WTC11 (cell line): ENCODE data around the gene NPFFR2. TPM values are rescaled to one million over a fixed set of nuclear protein-coding genes. Genes with fewer than 3 reads are reported as not detected.

Experiments
- ATAC-seq: fragments of 200-7000 bp; cut with Tn5 transposase; 2 replicates; pipeline ENCODE4 v1.10.0; 2021; ENCODE audit warnings: mild to moderate bottlenecking, moderate library complexity
- CTCF ChIA-PET: fragments of 300-600 bp; sonication (Branson Sonifier 250); formaldehyde crosslinking; loops from one replicate; lab custom pipeline; 2021; ENCODE audit warnings: antibody characterized with exemption; lab: Charles Lee
- POLR2A ChIA-PET: fragments of 350-600 bp; sonication (Branson Sonifier 250); formaldehyde crosslinking; loops from one replicate; lab custom pipeline; 2021; ENCODE audit warnings: antibody characterized with exemption; lab: Charles Lee
- DNase-seq: peaks from one replicate; pipeline ENCODE4 v3.0.0; 2021; ENCODE audit warnings: low spot score
- H3K27ac Mint-ChIP-seq: 2 replicates; pipeline ENCODE4 v1.8.0; 2021; ENCODE audit warnings: mixed read lengths
- H3K27me3 Mint-ChIP-seq: 2 replicates; pipeline ENCODE4 v1.8.0; 2021; ENCODE audit warnings: low read depth, mild to moderate bottlenecking, moderate library complexity, mixed read lengths
- H3K36me3 Mint-ChIP-seq: 2 replicates; pipeline ENCODE4 v1.8.0; 2021; ENCODE audit warnings: mixed read lengths
- H3K4me1 Mint-ChIP-seq: 2 replicates; pipeline ENCODE4 v1.8.0; 2022; ENCODE audit warnings: mixed read lengths
- H3K4me3 Mint-ChIP-seq: 2 replicates; pipeline ENCODE4 v1.8.0; 2021; ENCODE audit warnings: mild to moderate bottlenecking, moderate library complexity, mixed read lengths
- H3K9me3 Mint-ChIP-seq: 2 replicates; pipeline ENCODE4 v1.8.0; 2021; ENCODE audit warnings: mixed read lengths
- MLX ChIP-seq: sonication (generic); formaldehyde crosslinking; IDR thresholded peaks from 2 replicates; pipeline ENCODE4 v1.8.1; 2023; ENCODE audit warnings: mild to moderate bottlenecking, missing genetic modification reagents, moderate library complexity
- PRRX2 ChIP-seq: fragments of 250-450 bp; sonication (Bioruptor Pico); IDR thresholded peaks from 2 replicates; pipeline ENCODE4 v1.8.0; 2021; ENCODE audit warnings: mild to moderate bottlenecking
- total RNA-seq: library from RNA; stranded (reverse); gene quantifications from 3 replicates; pipeline ENCODE4 v1.2.3, GENCODE V29; 2021
- TF ChIP-seq, protein P1 (sequence below): fragments of 250-450 bp; sonication (Bioruptor Pico); IDR thresholded peaks from 2 replicates; pipeline ENCODE4 v1.9.0; 2021; ENCODE audit warnings: mild to moderate bottlenecking
- TF ChIP-seq, protein P2 (sequence below): fragments of 250-450 bp; sonication (Bioruptor Pico); conservative IDR thresholded peaks from 2 replicates; pipeline ENCODE4 v1.9.0; 2021; ENCODE audit warnings: mild to moderate bottlenecking
- TF ChIP-seq, protein P3 (sequence below): sonication (generic); formaldehyde crosslinking; IDR thresholded peaks from 2 replicates; pipeline ENCODE4 v1.8.1; 2022; ENCODE audit warnings: mild to moderate bottlenecking, moderate library complexity, missing genetic modification reagents

The NPFFR2 gene
- total RNA-seq, 1 experiment from 2014 or later: 3.0 TPM

DNA sequence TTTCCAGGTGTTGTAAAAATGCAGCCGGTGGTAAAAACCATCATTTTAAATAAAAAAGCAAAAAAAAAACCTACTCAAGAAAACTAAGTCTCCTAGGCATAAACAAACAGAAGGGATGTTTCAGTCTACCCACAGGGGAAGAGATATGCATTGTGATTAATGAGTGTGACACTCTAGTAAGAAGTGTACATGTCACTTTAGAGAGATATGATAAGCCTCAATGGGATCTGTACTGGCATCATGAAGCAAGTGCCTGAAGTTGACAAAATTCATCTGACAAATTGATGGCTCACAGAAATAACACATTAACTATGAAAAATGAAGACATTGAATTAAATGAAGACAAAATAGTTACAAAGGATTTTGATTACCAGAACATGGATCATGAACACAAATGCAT lies 162.7 kb downstream of the NPFFR2 start:
- ChIA-PET CTCF (no interaction called here), POLR2A (no interaction called here)
- Mint-ChIP-seq H3K4me3 (no peak overlapping the region), H3K27me3 (no peaks in the 10 kb centered on the region), H3K9me3 (peaks cover 32% of the 10 kb centered on the region), H3K27ac (no peak overlapping the region), H3K36me3 (peaks cover 20% of the 10 kb centered on the region), H3K4me1 (no peaks in the 10 kb centered on the region)
- ATAC-seq: no peak
- DNase-seq: no peak
- TF ChIP-seq, protein P1, sequence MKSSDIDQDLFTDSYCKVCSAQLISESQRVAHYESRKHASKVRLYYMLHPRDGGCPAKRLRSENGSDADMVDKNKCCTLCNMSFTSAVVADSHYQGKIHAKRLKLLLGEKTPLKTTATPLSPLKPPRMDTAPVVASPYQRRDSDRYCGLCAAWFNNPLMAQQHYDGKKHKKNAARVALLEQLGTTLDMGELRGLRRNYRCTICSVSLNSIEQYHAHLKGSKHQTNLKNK (CRISPR knock-in tag): no peak
- TF ChIP-seq MLX: no peak
- TF ChIP-seq, protein P2, sequence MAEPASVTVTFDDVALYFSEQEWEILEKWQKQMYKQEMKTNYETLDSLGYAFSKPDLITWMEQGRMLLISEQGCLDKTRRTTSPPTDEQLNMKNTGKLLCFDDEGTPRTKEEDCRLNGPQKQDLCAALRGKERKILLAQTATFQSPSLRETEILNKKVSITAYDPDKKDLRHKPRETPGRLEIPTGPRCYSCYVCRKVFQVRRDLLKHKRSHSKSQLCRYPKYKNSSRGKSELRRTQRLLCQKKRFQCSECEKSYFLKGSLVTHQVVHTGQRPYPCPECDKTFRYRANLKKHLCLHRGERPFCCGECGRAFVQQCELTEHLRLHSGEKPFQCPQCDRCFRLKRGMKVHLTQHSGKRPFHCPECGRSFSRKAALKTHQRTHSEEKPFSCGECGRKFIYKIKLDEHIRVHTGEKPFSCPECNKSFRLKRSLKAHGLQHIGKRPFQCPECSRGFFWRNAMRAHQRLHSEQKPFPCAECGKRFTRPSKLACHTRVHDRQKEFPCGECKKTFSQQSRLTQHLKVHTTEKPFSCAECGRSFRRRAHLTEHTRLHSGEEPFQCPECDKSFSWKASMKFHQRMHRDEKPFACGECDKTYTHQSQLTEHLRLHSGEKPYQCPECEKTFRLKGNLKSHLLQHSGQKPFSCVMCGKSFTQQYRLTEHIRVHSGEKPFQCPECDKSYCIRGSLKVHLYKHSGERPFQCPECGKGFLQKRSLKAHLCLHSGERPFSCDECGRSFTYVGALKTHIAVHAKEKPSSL: no peak
- TF ChIP-seq PRRX2 (CRISPR knock-in tag): no peak
- TF ChIP-seq, protein P3, sequence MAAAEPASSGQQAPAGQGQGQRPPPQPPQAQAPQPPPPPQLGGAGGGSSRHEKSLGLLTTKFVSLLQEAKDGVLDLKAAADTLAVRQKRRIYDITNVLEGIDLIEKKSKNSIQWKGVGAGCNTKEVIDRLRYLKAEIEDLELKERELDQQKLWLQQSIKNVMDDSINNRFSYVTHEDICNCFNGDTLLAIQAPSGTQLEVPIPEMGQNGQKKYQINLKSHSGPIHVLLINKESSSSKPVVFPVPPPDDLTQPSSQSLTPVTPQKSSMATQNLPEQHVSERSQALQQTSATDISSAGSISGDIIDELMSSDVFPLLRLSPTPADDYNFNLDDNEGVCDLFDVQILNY (CRISPR knock-in tag): no peak

Other genes with a start within 250 kb of the NPFFR2 start
- 0.76 to 1.9 TPM (median 1.7 TPM) in 3 replicates for gene GC, start 247.9 kb upstream of the NPFFR2 start, total RNA-seq